GM20000 (cell line): ENCODE measurements around the gene FAXDC2.

Experiments
- DNase-seq: peaks from one replicate; pipeline ENCODE4 v3.0.0; 2012; ENCODE audit warnings: low spot score
- CTCF ChIP-seq: IDR thresholded peaks from 2 replicates; pipeline ENCODE4 v1.5.1; 2012; ENCODE audit warnings: mild to moderate bottlenecking, control low read depth; ENCODE audit errors: extremely low read depth, missing control alignments

The FAXDC2 gene

DNA sequence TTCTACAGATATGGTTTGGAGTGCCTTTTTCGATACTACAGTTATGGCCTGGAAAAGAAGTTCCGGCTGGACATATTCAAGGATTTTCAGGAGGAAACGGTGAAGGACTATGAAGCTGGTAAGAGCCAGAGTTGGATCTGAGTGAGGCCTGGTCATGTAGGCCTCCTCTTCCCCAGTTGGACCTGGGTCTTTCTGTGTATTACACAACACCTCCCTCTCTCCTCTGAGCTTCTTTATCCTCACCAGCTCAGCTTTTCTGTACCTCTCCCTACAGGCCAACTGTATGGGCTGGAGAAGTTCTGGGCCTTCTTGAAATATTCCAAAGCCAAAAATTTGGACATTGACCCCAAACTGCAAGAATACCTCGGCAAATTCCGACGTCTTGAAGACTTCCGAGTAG is 39.2 kb downstream of the FAXDC2 start:
- TF ChIP-seq CTCF, result no peak

DNA sequence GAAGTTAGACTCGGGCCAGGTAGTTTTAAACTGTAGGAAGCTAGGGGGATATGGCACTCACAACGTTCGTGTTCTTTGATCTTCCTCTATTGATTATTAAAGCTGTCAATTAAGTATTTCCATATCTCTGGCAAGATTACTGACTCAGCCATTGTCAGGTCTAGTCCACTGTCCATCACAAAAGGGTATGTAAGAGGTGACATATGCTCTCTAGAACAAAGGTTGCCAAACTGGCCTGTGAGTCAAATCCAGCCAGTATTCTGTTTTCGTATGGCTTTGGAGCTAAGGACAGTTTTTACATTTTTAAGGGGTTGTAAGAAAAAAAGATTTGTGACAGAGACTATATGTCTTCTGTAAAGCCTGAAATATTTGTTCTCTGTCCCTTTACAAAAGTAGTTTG is 44.2 kb downstream of the FAXDC2 start:
- no peak for DNase-seq
- TF ChIP-seq CTCF, result no peak

More for the DNA sequence above, 39.2 kb downstream of the FAXDC2 start:
- DNase-seq, result no peak

DNA sequence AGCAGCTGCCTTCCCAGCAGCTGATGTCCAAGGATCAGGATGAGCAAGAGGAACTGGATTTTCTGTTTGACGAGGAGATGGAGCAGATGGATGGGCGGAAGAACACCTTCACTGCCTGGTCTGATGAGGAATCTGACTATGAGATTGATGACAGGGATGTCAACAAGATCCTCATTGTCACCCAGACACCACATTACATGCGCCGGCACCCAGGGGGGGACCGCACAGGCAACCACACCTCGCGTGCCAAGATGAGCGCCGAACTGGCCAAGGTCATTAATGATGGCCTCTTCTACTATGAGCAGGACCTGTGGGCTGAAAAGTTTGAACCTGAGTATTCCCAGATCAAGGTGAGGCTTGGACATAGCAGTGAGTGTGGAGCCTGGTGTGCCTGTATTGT is 48.4 kb downstream of the FAXDC2 start:
- no peak for TF ChIP-seq CTCF
- DNase-seq, result no peak

DNA sequence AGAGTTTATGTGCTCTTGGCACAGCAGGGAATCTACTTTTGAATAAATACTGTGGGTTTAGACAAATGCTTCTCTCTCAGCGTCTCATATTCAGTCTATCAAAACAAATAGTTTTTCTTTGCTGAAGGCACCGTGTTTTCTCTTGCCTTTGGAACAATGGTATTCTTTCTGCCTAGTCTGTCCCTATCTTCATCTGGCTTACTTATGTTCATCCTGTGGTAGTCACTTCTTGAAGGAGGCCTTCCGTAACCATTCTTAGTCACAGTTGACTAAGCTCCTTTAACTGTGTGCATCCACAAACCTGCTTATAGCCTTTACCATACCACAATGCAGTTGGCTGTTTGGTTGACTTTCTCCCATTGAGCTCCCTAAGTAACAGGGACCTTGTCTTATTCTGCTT is 49.3 kb downstream of the FAXDC2 start:
- DNase-seq, result no peak
- no peak for TF ChIP-seq CTCF

DNA sequence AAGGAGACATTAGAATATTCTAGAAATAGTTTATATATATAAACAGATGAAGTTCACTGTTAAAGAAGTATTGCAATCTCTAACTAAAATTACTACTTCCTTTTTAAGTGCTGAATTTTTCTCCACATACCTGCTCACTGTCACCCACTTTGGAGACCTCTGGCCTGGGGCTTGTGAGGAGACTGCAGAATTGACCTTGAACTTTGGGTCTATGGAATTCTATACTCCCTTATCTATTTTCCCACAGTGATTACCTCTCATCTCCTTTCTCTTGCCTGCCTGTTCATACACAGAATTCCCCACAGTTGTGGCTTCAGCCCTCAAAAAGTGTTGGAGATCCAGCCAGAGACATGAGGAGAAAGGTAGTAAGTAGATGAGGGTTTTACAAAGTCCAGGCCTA is 49.8 kb downstream of the FAXDC2 start:
- DNase-seq, result no peak
- no peak for TF ChIP-seq CTCF

DNA sequence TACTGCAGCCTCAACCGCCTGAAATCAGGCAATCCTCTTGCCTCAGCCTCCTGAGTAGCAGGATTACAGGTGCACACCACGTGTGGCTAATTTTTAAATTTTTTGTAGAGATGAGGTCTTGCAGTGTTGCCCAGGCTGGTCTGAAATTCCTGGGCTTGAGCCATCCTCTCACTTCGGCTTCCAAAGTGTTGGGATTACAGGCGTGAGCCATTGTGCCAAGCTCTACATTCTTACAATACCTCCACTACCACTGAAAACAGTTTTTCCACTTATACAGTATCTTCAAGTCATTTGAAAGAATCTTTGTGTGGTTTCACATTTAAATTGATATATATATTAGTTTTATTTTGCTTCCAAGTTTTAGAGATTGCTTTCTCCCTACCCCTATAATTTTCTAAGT is 52.6 kb downstream of the FAXDC2 start:
- no peak for TF ChIP-seq CTCF
- DNase-seq, result no peak

GRCh38 chr5:154795235-154795596 is 55.2 kb downstream of the FAXDC2 start:
- TF ChIP-seq CTCF, result no peak
- no peak for DNase-seq
